ENCODE data around the gene GARIN5A.

DNA sequence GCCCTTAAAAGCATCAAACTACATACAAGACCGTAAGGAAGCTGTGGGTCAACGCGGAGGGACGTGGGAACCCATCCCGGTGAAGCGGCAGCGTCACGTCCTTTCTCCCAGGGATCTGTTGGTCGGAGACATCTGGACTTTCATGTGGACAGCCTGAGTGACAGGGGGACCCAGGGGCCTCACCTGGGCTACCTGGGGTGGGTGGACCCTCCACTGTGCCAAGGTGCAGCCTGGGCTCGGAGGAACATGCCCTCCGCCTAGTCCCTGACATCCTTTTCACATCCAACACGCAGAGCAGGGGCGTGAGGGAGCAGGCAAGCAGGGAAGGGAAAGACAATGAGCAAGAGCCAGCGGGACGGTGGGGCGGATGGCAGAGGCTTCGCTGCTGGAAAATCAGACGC is 13.8 kb upstream of the GARIN5A start:
- TF ChIP-seq, protein P1, sequence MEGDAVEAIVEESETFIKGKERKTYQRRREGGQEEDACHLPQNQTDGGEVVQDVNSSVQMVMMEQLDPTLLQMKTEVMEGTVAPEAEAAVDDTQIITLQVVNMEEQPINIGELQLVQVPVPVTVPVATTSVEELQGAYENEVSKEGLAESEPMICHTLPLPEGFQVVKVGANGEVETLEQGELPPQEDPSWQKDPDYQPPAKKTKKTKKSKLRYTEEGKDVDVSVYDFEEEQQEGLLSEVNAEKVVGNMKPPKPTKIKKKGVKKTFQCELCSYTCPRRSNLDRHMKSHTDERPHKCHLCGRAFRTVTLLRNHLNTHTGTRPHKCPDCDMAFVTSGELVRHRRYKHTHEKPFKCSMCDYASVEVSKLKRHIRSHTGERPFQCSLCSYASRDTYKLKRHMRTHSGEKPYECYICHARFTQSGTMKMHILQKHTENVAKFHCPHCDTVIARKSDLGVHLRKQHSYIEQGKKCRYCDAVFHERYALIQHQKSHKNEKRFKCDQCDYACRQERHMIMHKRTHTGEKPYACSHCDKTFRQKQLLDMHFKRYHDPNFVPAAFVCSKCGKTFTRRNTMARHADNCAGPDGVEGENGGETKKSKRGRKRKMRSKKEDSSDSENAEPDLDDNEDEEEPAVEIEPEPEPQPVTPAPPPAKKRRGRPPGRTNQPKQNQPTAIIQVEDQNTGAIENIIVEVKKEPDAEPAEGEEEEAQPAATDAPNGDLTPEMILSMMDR (conservative IDR thresholded peaks at IDR 0.05) = no peak
- no peak for TF ChIP-seq EZH2 (IDR thresholded peaks at IDR 0.05; ENCODE audit: low read depth)

Measured in PC-9 (cell line).